ENCODE results near the gene CDC37.
"Not testable (repeated sequence)": the region's sequence is repeated elsewhere in the genome, so short reads cannot be mapped to it uniquely, and the experiment has no call there.

CDC37 gene

DNA sequence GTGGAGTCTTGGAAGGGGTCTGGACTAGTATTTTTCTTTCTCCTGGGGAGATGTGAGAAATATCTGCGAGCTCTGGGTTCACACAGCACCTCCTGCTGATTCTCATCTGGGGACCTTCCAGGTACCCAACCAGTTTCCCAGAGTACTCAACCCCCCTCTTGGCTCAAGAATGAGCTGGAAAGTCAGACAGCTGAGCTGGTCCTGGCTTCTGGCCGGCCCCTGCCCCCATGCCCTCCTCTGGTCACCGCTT, 14.8 kb upstream of the CDC37 start:
- no peak for DNase-seq (ENCODE audit: low read depth)
- TF ChIP-seq MYC (IDR thresholded peaks at IDR 0.05; ENCODE audit: low read depth, low read length), result no peak
- TF ChIP-seq POLR2A (IDR thresholded peaks at IDR 0.05; ENCODE audit: extremely low read depth, insufficient read length), result no peak
- TF ChIP-seq MAX (IDR thresholded peaks at IDR 0.05; ENCODE audit: low read depth, low read length), result no peak
- no peak for TF ChIP-seq CTCF (IDR thresholded peaks at IDR 0.05; ENCODE audit: low read depth, low read length)
- H3K4me3 ChIP-seq (ENCODE audit: low read depth, low read length), result peak overlapping the region; percentile 70

- TF ChIP-seq POLR2A (IDR thresholded peaks at IDR 0.05; ENCODE audit: extremely low read depth, insufficient read length) (no peak), CTCF (IDR thresholded peaks at IDR 0.05; ENCODE audit: low read depth, low read length) (no peak), MAX (IDR thresholded peaks at IDR 0.05; ENCODE audit: low read depth, low read length) (no peak), MYC (IDR thresholded peaks at IDR 0.05; ENCODE audit: low read depth, low read length) (no peak)
- peak; percentile 56 for DNase-seq (ENCODE audit: low read depth)
- peak overlapping the region; percentile 70 for H3K4me3 ChIP-seq (ENCODE audit: low read depth, low read length)
Measured at GRCh38 chr19:10417541-10418234, 14.3 kb upstream of the CDC37 start.

DNA sequence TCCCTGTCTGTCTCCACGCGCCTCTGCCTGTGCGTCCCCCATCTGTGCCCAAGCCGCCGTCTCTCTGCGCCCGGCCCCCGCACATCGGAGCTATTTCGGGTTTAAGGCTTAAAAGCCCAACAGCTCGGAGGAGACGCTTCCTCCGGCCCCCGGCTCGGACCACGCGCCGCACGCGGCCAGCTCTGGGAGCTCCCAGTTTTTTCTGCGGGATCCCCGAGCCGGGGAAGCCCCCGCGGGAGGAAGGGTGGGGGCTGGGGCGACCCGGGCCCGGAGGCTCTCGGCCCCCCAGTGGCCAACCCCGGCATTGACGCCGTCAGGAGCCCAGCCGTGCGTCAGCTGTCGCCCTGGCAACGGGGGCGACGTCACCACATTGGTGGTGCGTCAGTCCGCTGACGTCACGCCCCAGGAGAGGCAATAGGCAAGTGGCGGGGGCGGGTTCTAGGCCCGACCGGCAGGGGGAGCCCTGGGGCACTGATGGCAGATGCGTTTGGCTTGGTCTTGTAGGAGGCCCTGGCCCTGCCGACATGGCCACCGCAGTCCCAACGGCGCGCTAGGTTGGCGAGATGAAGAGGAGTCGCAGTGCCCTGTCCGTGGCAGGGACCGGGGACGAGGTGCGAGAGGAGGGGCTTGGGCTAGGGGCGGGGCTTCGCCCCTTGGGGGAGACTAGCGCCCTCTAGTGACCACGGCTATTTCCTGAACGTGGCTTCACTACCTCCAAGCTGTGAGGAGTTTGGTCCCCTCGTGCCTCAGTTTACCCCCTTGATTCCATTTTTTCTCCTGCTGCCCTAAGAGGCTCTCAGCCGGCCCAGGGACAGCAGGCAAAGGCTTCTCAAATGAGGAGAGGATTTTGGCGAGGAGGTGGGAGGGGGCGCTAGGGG, 13.3 kb upstream of the CDC37 start:
- DNase-seq (ENCODE audit: low read depth), result peak; percentile 99
- H3K4me3 ChIP-seq (ENCODE audit: low read depth, low read length), result peak overlapping the region; percentile 66
- peak; percentile 98 for TF ChIP-seq CTCF (IDR thresholded peaks at IDR 0.05; ENCODE audit: low read depth, low read length)
- TF ChIP-seq MYC (IDR thresholded peaks at IDR 0.05; ENCODE audit: low read depth, low read length), result no peak
- no peak for TF ChIP-seq POLR2A (IDR thresholded peaks at IDR 0.05; ENCODE audit: extremely low read depth, insufficient read length)
- TF ChIP-seq MAX (IDR thresholded peaks at IDR 0.05; ENCODE audit: low read depth, low read length), result no peak

- no peak for TF ChIP-seq POLR2A (IDR thresholded peaks at IDR 0.05; ENCODE audit: extremely low read depth, insufficient read length)
- TF ChIP-seq MAX (IDR thresholded peaks at IDR 0.05; ENCODE audit: low read depth, low read length), result no peak
- no peak for TF ChIP-seq MYC (IDR thresholded peaks at IDR 0.05; ENCODE audit: low read depth, low read length)
- TF ChIP-seq CTCF (IDR thresholded peaks at IDR 0.05; ENCODE audit: low read depth, low read length), result no peak
- peak overlapping the region; percentile 66 for H3K4me3 ChIP-seq (ENCODE audit: low read depth, low read length)
- no peak for DNase-seq (ENCODE audit: low read depth)
Measured at GRCh38 chr19:10416083-10416379, 12.7 kb upstream of the CDC37 start.

DNA sequence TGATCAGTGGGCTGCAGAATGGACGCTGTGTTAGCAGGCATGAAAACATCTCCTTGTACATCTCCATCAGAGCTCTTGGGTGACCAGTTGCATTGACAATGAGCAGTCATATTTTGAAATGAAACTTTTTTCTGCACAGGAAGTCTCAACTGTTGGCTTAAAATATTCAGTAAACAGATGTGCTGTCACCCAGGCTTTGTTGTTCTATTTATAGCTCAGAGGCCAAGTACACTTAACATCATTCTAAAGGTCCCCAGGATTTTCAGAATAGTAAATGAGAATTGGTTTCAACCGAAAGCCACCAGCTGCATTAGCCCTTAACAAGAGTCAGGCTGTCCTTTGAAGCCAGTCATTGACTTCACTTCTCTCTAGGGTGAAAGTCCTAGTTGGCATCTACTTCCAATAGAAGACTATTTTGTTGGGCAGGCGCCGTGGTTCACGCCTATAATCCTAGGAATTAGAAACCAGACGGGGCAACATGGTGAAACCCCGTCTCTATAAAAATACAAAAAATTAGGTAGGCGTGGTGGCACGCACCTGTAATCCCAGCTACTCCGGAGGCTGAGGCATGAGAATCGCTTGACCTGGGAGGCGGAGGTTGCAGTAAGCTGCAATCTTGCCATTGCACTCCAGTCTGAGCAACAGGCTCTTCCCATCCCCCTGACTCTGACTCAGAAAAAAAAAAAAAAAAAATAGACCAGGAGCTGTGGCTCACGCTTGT, 9.1 kb upstream of the CDC37 start:
- H3K4me3 ChIP-seq (ENCODE audit: low read depth, low read length), result no peak overlapping the region
- DNase-seq (ENCODE audit: low read depth), result peak; percentile 81
- TF ChIP-seq CTCF (IDR thresholded peaks at IDR 0.05; ENCODE audit: low read depth, low read length), result no peak
- TF ChIP-seq MAX (IDR thresholded peaks at IDR 0.05; ENCODE audit: low read depth, low read length), result no peak
- no peak for TF ChIP-seq POLR2A (IDR thresholded peaks at IDR 0.05; ENCODE audit: extremely low read depth, insufficient read length)
- TF ChIP-seq MYC (IDR thresholded peaks at IDR 0.05; ENCODE audit: low read depth, low read length), result no peak

GRCh38 chr19:10411224-10411623, 7.9 kb upstream of the CDC37 start:
- not testable (repeated sequence) for H3K4me3 ChIP-seq (ENCODE audit: low read depth, low read length)

More at GRCh38 chr19:10411224-10411623, 7.9 kb upstream of the CDC37 start:
- DNase-seq (ENCODE audit: low read depth), result not testable (repeated sequence)

Data from NB4 (cell line).